Measurements from ENCODE around the gene RANBP3. TPM values are rescaled to one million over a fixed set of nuclear protein-coding genes. Genes with fewer than 3 reads are reported as not detected.
"Not testable (repeated sequence)": the region's sequence is repeated elsewhere in the genome, so short reads cannot be mapped to it uniquely, and the experiment has no call there.

The RANBP3 gene
- total RNA-seq, result 10 to 100 TPM; 48.3 to 55.4 TPM
- long read RNA-seq, donor 1, transcript RANBP3-201 (16 exons, 1,762 nt), result major isoform, 6 of 19 reads
- long read RNA-seq, donor 1, partial matches to known transcripts, result 4 of 19 reads
- long read RNA-seq, donor 1, other reads (novel, unspliced or antisense), result 7 of 19 reads
- long read RNA-seq, donor 2, transcript RANBP3-220 (16 exons, 1,783 nt), result minor isoform, 23 of 109 reads
- long read RNA-seq, donor 2, transcript RANBP3-201 (16 exons, 1,762 nt), result major isoform, 30 of 109 reads
- long read RNA-seq, donor 2, partial matches to known transcripts, result 24 of 109 reads
- long read RNA-seq, donor 2, other reads (novel, unspliced or antisense), result 28 of 109 reads

GRCh38 chr19:5977785-5978605 is at the start of gene RANBP3:
Gene RANBP3 (minus strand): TSS chr19:5978140. CDS start chr19:5978082, 58 bp downstream.
- intact Hi-C loops (cut with DNase I), result no loop called here
- DNase-seq (ENCODE audit: low spot score), result peak; percentile 100

GRCh38 chr19:6026390-6027227 is 48.7 kb upstream of the RANBP3 start:
- DNase-seq (ENCODE audit: low spot score), result peak; percentile 43

GRCh38 chr19:6024756-6025155 is 46.8 kb upstream of the RANBP3 start:
- intact Hi-C loops (cut with DNase I), result loop anchor here in 1 of 2 donors (5.0 kb wide), 1 partner anchor 398 kb away; the partner anchor contains the start of gene KHSRP
- not testable (repeated sequence) for DNase-seq (ENCODE audit: low spot score)

More at GRCh38 chr19:6026390-6027227, 48.7 kb upstream of the RANBP3 start:
- intact Hi-C loops (cut with DNase I), result no loop called here

- DNase-seq (ENCODE audit: low spot score), result peak; percentile 44
- intact Hi-C loops (cut with DNase I), result loop anchor here in 1 of 2 donors (5.0 kb wide), 1 partner anchor 398 kb away; the partner anchor contains the start of gene KHSRP
Observed at GRCh38 chr19:6023936-6024335, 46.0 kb upstream of the RANBP3 start.

- intact Hi-C loops (cut with DNase I), result loop anchor here in 1 of 2 donors (5.0 kb wide), 1 partner anchor 399 kb away; the partner anchor contains the start of gene KHSRP
- peak; percentile 76 for DNase-seq (ENCODE audit: low spot score)
Observed at GRCh38 chr19:6023085-6023682, 45.2 kb upstream of the RANBP3 start.

GRCh38 chr19:6022570-6023064 is 44.7 kb upstream of the RANBP3 start:
- intact Hi-C loops (cut with DNase I), result loop anchor here in 1 of 2 donors (5.0 kb wide), 1 partner anchor 400 kb away; the partner anchor contains the start of gene KHSRP
- peak; percentile 64 for DNase-seq (ENCODE audit: low spot score)

GRCh38 chr19:6021878-6022569 is 44.1 kb upstream of the RANBP3 start:
- intact Hi-C loops (cut with DNase I), result loop anchor here in 1 of 2 donors (5.0 kb wide), 1 partner anchor 400 kb away; the partner anchor contains the start of gene KHSRP
- peak; percentile 88 for DNase-seq (ENCODE audit: low spot score)

GRCh38 chr19:6020972-6021805 is 43.2 kb upstream of the RANBP3 start:
- intact Hi-C loops (cut with DNase I), result loop anchor here in 1 of 2 donors (5.0 kb wide), 1 partner anchor 401 kb away; the partner anchor contains the start of gene KHSRP

GRCh38 chr19:6020166-6020882 is 42.4 kb upstream of the RANBP3 start:
- peak; percentile 28 for DNase-seq (ENCODE audit: low spot score)

More at GRCh38 chr19:6020972-6021805, 43.2 kb upstream of the RANBP3 start:
- DNase-seq (ENCODE audit: low spot score), result peak; percentile 69

GRCh38 chr19:6018786-6019185 is 40.8 kb upstream of the RANBP3 start:
- peak; percentile 76 for DNase-seq (ENCODE audit: low spot score)

More at GRCh38 chr19:6020166-6020882, 42.4 kb upstream of the RANBP3 start:
- intact Hi-C loops (cut with DNase I), result loop anchor here in 1 of 2 donors (5.0 kb wide), 1 partner anchor 402 kb away; the partner anchor contains the start of gene KHSRP

GRCh38 chr19:6017576-6017975 is 39.6 kb upstream of the RANBP3 start:
- DNase-seq (ENCODE audit: low spot score), result peak; percentile 51
- intact Hi-C loops (cut with DNase I), result no loop called here

More at GRCh38 chr19:6018786-6019185, 40.8 kb upstream of the RANBP3 start:
- intact Hi-C loops (cut with DNase I), result no loop called here

- intact Hi-C loops (cut with DNase I), result no loop called here
- DNase-seq (ENCODE audit: low spot score), result peak; percentile 37
Observed at GRCh38 chr19:6015841-6016545, 38.1 kb upstream of the RANBP3 start.

GRCh38 chr19:6014551-6015135 is 36.7 kb upstream of the RANBP3 start:
- peak; percentile 72 for DNase-seq (ENCODE audit: low spot score)
- intact Hi-C loops (cut with DNase I), result no loop called here

GRCh38 chr19:6012426-6013170 is 34.7 kb upstream of the RANBP3 start:
- peak; percentile 51 for DNase-seq (ENCODE audit: low spot score)
- intact Hi-C loops (cut with DNase I), result no loop called here
